NB4 (cell line): ENCODE results near the gene PPIB.

Experiments used
- CTCF ChIP-seq: IDR thresholded peaks from one replicate; pipeline ENCODE4 v1.5.1; 2012; ENCODE audit warnings: low read depth, low read length
- MAX ChIP-seq: IDR thresholded peaks from 2 replicates; pipeline ENCODE4 v1.6.1; 2011; ENCODE audit warnings: low read depth, low read length
- POLR2A ChIP-seq: IDR thresholded peaks from 2 replicates; pipeline ENCODE4 v1.6.1; 2011; ENCODE audit warnings: mild to moderate bottlenecking; ENCODE audit not compliant: insufficient read length; ENCODE audit errors: extremely low read depth

- TF ChIP-seq MAX = no peak
- no peak for TF ChIP-seq CTCF
- no peak for TF ChIP-seq POLR2A
Observed at GRCh38 chr15:64112904-64113303, 49.9 kb downstream of the PPIB start.
